ENCODE measurements around the gene HMGCL. TPM values are rescaled to one million over a fixed set of nuclear protein-coding genes. Genes with fewer than 3 reads are reported as not detected.

Gene HMGCL
- total RNA-seq, 6 donors from 2014 or later: 27.5 to 53.3 (median 36.5) TPM

- H3K4me1 ChIP-seq: peaks cover 2 to 8% (median 7%) of the 10 kb centered on the region in 4 donors
Observed at GRCh38 chr1:23772049-23772853, 53.0 kb downstream of the HMGCL start.

GRCh38 chr1:23768733-23769132 is 56.5 kb downstream of the HMGCL start:
- no peak overlapping the region for H3K27ac ChIP-seq
- H3K4me3 ChIP-seq: no peak overlapping the region
- DNase-seq (no peak), ATAC-seq (ENCODE audit: low FRiP score in 2 of 2) (no peak)
- peaks cover 0 to 6% (median 2%) of the 10 kb centered on the region in 4 donors for H3K4me1 ChIP-seq
- WGBS, 2 donors: 88 to 89% methylated on average over 5 of the region's 5 CpGs
- H3K9me3 ChIP-seq: no peaks in the 10 kb centered on the region
- H3K36me3 ChIP-seq: peaks cover 3 to 31% (median 7%) of the 10 kb centered on the region in 4 donors
- no peak for TF ChIP-seq POLR2AphosphoS5 (IDR thresholded peaks at IDR 0.05)
- TF ChIP-seq EP300 (IDR thresholded peaks at IDR 0.05): no peak
- no peaks in the 10 kb centered on the region for H3K27me3 ChIP-seq

More at GRCh38 chr1:23772049-23772853, 53.0 kb downstream of the HMGCL start:
- Histone ChIP-seq H3K27ac (no peak overlapping the region), H3K27me3 (no peaks in the 10 kb centered on the region), H3K36me3 (peaks cover 0 to 11% (median 0%) of the 10 kb centered on the region in 4 donors), H3K9me3 (no peaks in the 10 kb centered on the region), H3K4me3 (no peak overlapping the region)
- peak; percentile 91 to 96 for ATAC-seq (ENCODE audit: low FRiP score in 2 of 2)
- 19% methylated on average over 12 to 14 of the region's 14 CpGs for WGBS, 2 donors
- TF ChIP-seq CTCF (IDR thresholded peaks at IDR 0.05): peak; percentile 79 to 91 (median 86)
- no peak for TF ChIP-seq POLR2A (IDR thresholded peaks at IDR 0.05)
- peak in 1 of 2 donors; percentile 92 for DNase-seq

- no peak overlapping the region for H3K27ac ChIP-seq
- no peaks in the 10 kb centered on the region for H3K9me3 ChIP-seq
- ATAC-seq (ENCODE audit: low FRiP score in 2 of 2) (no peak), DNase-seq (no peak)
- peaks cover 0 to 4% (median 0%) of the 10 kb centered on the region in 4 donors for H3K4me1 ChIP-seq
- no peak overlapping the region for H3K4me3 ChIP-seq
- H3K27me3 ChIP-seq: no peaks in the 10 kb centered on the region
- WGBS, 2 donors: 83 to 84% methylated on average over 7 of the region's 7 CpGs
- TF ChIP-seq CTCF (IDR thresholded peaks at IDR 0.05) (no peak), POLR2A (IDR thresholded peaks at IDR 0.05) (no peak), EP300 (IDR thresholded peaks at IDR 0.05) (no peak), POLR2AphosphoS5 (IDR thresholded peaks at IDR 0.05) (no peak)
- H3K36me3 ChIP-seq: peaks cover 32 to 73% (median 42%) of the 10 kb centered on the region in 4 donors
Observed at GRCh38 chr1:23763041-23763577, 62.1 kb downstream of the HMGCL start.

GRCh38 chr1:23759277-23759676 is 66.0 kb downstream of the HMGCL start:
- no peaks in the 10 kb centered on the region for H3K27me3 ChIP-seq
- no peak overlapping the region for H3K27ac ChIP-seq
- H3K4me3 ChIP-seq: no peak overlapping the region
- TF ChIP-seq POLR2AphosphoS5 (IDR thresholded peaks at IDR 0.05) (no peak), EP300 (IDR thresholded peaks at IDR 0.05) (no peak), CTCF (IDR thresholded peaks at IDR 0.05) (no peak), POLR2A (IDR thresholded peaks at IDR 0.05) (no peak)
- 76% methylated on average over 4 of the region's 4 CpGs for WGBS, 2 donors
- no peaks in the 10 kb centered on the region for H3K9me3 ChIP-seq
- peaks cover 62 to 88% (median 73%) of the 10 kb centered on the region in 4 donors for H3K36me3 ChIP-seq
- ATAC-seq (ENCODE audit: low FRiP score in 2 of 2): no peak
- peaks cover 0 to 4% (median 0%) of the 10 kb centered on the region in 4 donors for H3K4me1 ChIP-seq
- DNase-seq: no peak

- peaks cover 0 to 4% (median 0%) of the 10 kb centered on the region in 4 donors for H3K4me1 ChIP-seq
- ATAC-seq (ENCODE audit: low FRiP score in 2 of 2) (no peak), DNase-seq (no peak)
- no peak for TF ChIP-seq EP300 (IDR thresholded peaks at IDR 0.05)
- TF ChIP-seq POLR2A (IDR thresholded peaks at IDR 0.05): no peak
- no peak for TF ChIP-seq CTCF (IDR thresholded peaks at IDR 0.05)
- no peak for TF ChIP-seq POLR2AphosphoS5 (IDR thresholded peaks at IDR 0.05)
- 91 to 97% methylated on average over 1 of the region's 1 CpG for WGBS, 2 donors
- no peaks in the 10 kb centered on the region for H3K9me3 ChIP-seq
- H3K27ac ChIP-seq: no peak overlapping the region
- no peak overlapping the region for H3K4me3 ChIP-seq
- peaks cover 75 to 95% (median 85%) of the 10 kb centered on the region in 4 donors for H3K36me3 ChIP-seq
- H3K27me3 ChIP-seq: no peaks in the 10 kb centered on the region
Observed at GRCh38 chr1:23757812-23758211, 67.4 kb downstream of the HMGCL start.
